Body of pancreas (tissue), 4 donors: Measurements from ENCODE around the gene SKOR1.

Experiments
- CTCF ChIP-seq, 7 experiments: fragments of 450-650 bp in 4 of 7; fragments of 200-600 bp in 3 of 7; sonication (generic) in 3 of 7; IDR thresholded peaks; one replicate each; pipeline ENCODE4 v1.5.1; 2016 to 2019; ENCODE audit warnings: antibody characterized with exemption in 7 of 7
- POLR2A ChIP-seq, 3 donors: fragments of 450-650 bp; IDR thresholded peaks; one replicate each; pipeline ENCODE4 v1.6.1; 2016; ENCODE audit warnings: antibody characterized with exemption in 3 of 3, mild to moderate bottlenecking in 2 of 3

DNA sequence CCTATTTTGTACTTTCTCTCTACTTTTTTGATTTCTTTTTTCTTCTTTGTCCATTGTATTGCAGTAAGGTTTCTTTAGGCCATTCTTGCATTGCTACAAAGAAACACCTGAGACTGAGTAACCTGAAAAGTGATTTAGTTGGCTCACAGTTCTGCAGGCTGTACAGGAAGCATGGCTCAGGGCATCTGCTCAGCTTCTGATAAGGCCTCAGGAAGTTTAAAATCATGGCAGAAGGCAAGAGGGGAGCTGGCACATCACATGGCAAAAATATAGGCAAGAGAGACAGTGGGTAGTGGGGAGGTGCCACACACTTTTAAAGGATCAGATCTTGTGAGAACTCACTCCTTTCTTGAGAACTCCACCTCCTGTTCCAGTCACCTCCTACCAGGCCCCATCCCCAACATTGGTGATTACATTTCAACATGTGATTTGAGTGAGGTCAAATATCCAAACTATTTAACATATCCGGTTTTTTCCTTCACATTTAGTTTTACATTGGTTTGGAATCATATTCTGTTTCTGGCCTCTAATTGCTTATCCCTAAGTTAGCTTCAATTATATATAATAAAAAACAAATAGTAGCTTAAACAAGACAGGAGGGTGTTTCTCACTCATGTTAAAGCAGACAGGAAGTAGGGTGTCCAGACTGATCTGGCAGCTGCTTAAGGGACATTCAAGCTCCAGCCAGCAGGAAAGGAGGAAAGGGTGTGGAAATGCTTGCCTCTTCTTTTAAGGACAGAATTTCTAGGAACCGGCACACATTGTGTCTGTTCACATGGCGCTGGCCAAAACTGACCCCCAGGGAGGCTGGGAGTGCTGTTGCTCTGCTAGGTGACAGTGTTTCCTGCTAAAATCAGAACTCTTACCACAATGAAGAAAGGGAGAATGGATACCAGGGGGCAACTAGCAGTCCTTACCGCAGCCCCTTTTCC, 28.8 kb upstream of the SKOR1 start:
- TF ChIP-seq CTCF (IDR thresholded peaks at IDR 0.05) (no peak), POLR2A (IDR thresholded peaks at IDR 0.05) (no peak)
